K562 (cell line): Measurements from ENCODE around the gene LRP4. TPM values are rescaled to one million over a fixed set of nuclear protein-coding genes. Genes with fewer than 3 reads are reported as not detected.

Experiments used
- EGR1 ChIP-seq: fragments of 450-650 bp; conservative IDR thresholded peaks from 2 replicates; pipeline ENCODE4 v1.6.1; 2017; ENCODE audit warnings: mild to moderate bottlenecking
- ETS2 ChIP-seq: IDR thresholded peaks from 2 replicates; pipeline ENCODE4 v1.6.1; 2016; ENCODE audit warnings: borderline replicate concordance, missing genetic modification characterization, mild to moderate bottlenecking, moderate library complexity, missing compliant biosample characterization; ENCODE audit not compliant: poor library complexity, severe bottlenecking
- HOXB6 ChIP-seq: fragments of 250-450 bp; sonication (Bioruptor Pico); IDR thresholded peaks from 2 replicates; pipeline ENCODE4 v1.5.1; 2022; ENCODE audit warnings: mild to moderate bottlenecking, borderline replicate concordance
- L3MBTL2 ChIP-seq: fragments of 450-650 bp; IDR thresholded peaks from 2 replicates; pipeline ENCODE4 v1.6.1; 2016; ENCODE audit warnings: mild to moderate bottlenecking, moderate library complexity
- NFIC ChIP-seq: fragments of 450-650 bp; IDR thresholded peaks from 2 replicates; pipeline ENCODE4 v1.6.1; 2017; ENCODE audit warnings: mild to moderate bottlenecking, inconsistent platforms
- NFRKB ChIP-seq: fragments of 450-650 bp; IDR thresholded peaks from 2 replicates; pipeline ENCODE4 v1.6.1; 2016; ENCODE audit warnings: low read depth
- NR2C1 ChIP-seq, 2 experiments: fragments of 450-650 bp; IDR thresholded peaks; 2 replicates each; pipeline ENCODE4 v1.6.1; 2017; ENCODE audit warnings: mild to moderate bottlenecking in 2 of 2, antibody characterized with exemption in 1 of 2, inconsistent platforms in 1 of 2, missing compliant biosample characterization in 1 of 2, missing genetic modification characterization in 1 of 2
- PPARD ChIP-seq: fragments of 250-450 bp; sonication (Bioruptor Pico); IDR thresholded peaks from 2 replicates; pipeline ENCODE4 v1.8.0; 2022; ENCODE audit warnings: inconsistent platforms, mild to moderate bottlenecking, moderate library complexity
- TAF1 ChIP-seq: IDR thresholded peaks from 2 replicates; pipeline ENCODE4 v1.6.1; 2011; ENCODE audit warnings: mild to moderate bottlenecking, low read length, moderate library complexity; ENCODE audit not compliant: insufficient read depth, control insufficient read depth, severe bottlenecking; ENCODE audit errors: extremely low read depth
- ZNF121 ChIP-seq: sonication (generic); formaldehyde crosslinking; conservative IDR thresholded peaks from 2 replicates; pipeline ENCODE4 v1.8.0; 2022; ENCODE audit warnings: missing genetic modification reagents
- ZNF175 ChIP-seq: fragments of 200-800 bp; sonication (Bioruptor generic); IDR thresholded peaks from 2 replicates; pipeline ENCODE4 v1.6.1; 2016; ENCODE audit warnings: low read depth, mild to moderate bottlenecking, missing genetic modification characterization, missing compliant biosample characterization
- polyA plus RNA-seq, 8 experiments: library from polyadenylated mRNA; depleted of rRNA in 4 of 8; stranded (reverse) in 5 of 8; unstranded in 3 of 8; fragments of >200 nt; fragmentation: Nextera tagmentation in 2 of 8; fragmentation: Illumina TruSeq in 1 of 8; extraction: Ambion mirVana in 2 of 8; extraction: Trizol in 1 of 8; gene quantifications; 2 replicates each; pipeline versions ENCODE4 v1.2.1 to v1.2.3, GENCODE V29; 2011 to 2014; ENCODE audit warnings: inconsistent platforms in 1 of 8, missing spikeins in 1 of 8
- total RNA-seq, 7 experiments: library from RNA; depleted of rRNA in 6 of 7; stranded (reverse); fragments of >200 nt in 6 of 7; fragmentation: Illumina TruSeq in 2 of 7; extraction: Trizol in 2 of 7; gene quantifications; 2 replicates each; pipeline versions ENCODE4 v1.2.1 to v1.2.3, GENCODE V29; 2011 to 2021; ENCODE audit warnings: low replicate concordance in 1 of 7
- TF ChIP-seq, protein P1 (sequence below): sonication (generic); formaldehyde crosslinking; IDR thresholded peaks from 2 replicates; pipeline ENCODE4 v1.8.1; 2023; ENCODE audit warnings: mild to moderate bottlenecking, missing genetic modification reagents
- TF ChIP-seq, protein P2 (sequence below): sonication (generic); formaldehyde crosslinking; IDR thresholded peaks from 2 replicates; pipeline ENCODE4 v1.8.1; 2023; ENCODE audit warnings: mild to moderate bottlenecking, missing genetic modification reagents, moderate library complexity
- TF ChIP-seq, protein P3 (sequence below): sonication (generic); formaldehyde crosslinking; IDR thresholded peaks from 2 replicates; pipeline ENCODE4 v1.8.0; 2023; ENCODE audit warnings: mild to moderate bottlenecking, missing genetic modification reagents

Gene LRP4
- total and polyA plus RNA-seq, 9 of the 15 experiments (the other 6 are each of a cell fraction or from before 2014, with no cell fraction given), result 0.04 to 0.54 (median 0.10) TPM

DNA sequence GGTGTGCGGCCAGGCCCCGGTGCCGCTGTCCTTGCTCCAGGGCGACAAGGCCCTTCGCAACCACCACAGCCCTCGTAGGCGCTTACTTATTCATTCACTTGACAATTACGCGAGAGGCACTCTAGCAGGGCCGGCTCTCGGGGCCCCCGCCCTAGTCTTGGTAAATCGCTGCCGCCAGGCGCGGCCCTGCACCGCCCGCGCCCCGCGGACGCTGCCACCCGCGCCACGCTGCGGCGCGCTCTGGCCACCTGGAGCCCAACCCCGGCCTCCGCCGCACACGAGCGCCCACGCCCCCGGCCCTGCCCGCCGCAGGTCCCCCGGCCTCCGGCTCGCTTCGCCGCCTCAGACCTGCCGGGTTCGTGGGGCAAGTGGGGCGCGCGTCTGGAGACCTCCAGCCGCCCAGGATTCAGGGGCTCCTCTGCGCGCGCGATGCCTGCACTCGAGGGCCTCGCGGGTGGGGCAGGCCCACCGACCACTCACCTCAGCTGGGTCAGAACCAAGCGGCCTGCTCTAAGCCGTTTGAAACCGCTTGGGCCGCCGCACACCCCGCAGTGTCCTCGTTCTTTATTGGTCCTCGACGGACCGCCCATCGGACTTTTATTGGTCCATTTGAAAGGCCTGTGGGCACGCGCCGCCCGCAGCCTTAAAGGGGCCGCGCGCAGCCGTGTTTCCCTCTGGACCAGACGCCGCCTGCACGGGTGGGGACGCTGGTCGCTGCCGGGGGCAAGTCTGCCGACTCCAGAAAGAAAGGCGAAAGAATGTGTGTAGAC lies 72.4 kb downstream of the LRP4 start, which contains the start of gene CKAP5 (continued):
- TF ChIP-seq, protein P1, sequence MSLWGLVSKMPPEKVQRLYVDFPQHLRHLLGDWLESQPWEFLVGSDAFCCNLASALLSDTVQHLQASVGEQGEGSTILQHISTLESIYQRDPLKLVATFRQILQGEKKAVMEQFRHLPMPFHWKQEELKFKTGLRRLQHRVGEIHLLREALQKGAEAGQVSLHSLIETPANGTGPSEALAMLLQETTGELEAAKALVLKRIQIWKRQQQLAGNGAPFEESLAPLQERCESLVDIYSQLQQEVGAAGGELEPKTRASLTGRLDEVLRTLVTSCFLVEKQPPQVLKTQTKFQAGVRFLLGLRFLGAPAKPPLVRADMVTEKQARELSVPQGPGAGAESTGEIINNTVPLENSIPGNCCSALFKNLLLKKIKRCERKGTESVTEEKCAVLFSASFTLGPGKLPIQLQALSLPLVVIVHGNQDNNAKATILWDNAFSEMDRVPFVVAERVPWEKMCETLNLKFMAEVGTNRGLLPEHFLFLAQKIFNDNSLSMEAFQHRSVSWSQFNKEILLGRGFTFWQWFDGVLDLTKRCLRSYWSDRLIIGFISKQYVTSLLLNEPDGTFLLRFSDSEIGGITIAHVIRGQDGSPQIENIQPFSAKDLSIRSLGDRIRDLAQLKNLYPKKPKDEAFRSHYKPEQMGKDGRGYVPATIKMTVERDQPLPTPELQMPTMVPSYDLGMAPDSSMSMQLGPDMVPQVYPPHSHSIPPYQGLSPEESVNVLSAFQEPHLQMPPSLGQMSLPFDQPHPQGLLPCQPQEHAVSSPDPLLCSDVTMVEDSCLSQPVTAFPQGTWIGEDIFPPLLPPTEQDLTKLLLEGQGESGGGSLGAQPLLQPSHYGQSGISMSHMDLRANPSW (CRISPR knock-in tag), result no peak
- no peak for TF ChIP-seq ZNF121 (CRISPR knock-in tag)
- TF ChIP-seq HOXB6 (CRISPR knock-in tag), result no peak
- TF ChIP-seq, protein P2, sequence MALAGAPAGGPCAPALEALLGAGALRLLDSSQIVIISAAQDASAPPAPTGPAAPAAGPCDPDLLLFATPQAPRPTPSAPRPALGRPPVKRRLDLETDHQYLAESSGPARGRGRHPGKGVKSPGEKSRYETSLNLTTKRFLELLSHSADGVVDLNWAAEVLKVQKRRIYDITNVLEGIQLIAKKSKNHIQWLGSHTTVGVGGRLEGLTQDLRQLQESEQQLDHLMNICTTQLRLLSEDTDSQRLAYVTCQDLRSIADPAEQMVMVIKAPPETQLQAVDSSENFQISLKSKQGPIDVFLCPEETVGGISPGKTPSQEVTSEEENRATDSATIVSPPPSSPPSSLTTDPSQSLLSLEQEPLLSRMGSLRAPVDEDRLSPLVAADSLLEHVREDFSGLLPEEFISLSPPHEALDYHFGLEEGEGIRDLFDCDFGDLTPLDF (CRISPR knock-in tag), result no peak; the same call in 1 of the 2 replicates
- no peak for TF ChIP-seq NR2C1 (IDR thresholded peaks at IDR 0.05)
- TF ChIP-seq NR2C1 (tag; IDR thresholded peaks at IDR 0.05), result no peak
- TF ChIP-seq NFIC, result peak; percentile 30
- no peak for TF ChIP-seq PPARD (CRISPR knock-in tag)
- TF ChIP-seq TAF1, result peak; percentile 65
- TF ChIP-seq NFRKB, result no peak
- TF ChIP-seq, protein P3, sequence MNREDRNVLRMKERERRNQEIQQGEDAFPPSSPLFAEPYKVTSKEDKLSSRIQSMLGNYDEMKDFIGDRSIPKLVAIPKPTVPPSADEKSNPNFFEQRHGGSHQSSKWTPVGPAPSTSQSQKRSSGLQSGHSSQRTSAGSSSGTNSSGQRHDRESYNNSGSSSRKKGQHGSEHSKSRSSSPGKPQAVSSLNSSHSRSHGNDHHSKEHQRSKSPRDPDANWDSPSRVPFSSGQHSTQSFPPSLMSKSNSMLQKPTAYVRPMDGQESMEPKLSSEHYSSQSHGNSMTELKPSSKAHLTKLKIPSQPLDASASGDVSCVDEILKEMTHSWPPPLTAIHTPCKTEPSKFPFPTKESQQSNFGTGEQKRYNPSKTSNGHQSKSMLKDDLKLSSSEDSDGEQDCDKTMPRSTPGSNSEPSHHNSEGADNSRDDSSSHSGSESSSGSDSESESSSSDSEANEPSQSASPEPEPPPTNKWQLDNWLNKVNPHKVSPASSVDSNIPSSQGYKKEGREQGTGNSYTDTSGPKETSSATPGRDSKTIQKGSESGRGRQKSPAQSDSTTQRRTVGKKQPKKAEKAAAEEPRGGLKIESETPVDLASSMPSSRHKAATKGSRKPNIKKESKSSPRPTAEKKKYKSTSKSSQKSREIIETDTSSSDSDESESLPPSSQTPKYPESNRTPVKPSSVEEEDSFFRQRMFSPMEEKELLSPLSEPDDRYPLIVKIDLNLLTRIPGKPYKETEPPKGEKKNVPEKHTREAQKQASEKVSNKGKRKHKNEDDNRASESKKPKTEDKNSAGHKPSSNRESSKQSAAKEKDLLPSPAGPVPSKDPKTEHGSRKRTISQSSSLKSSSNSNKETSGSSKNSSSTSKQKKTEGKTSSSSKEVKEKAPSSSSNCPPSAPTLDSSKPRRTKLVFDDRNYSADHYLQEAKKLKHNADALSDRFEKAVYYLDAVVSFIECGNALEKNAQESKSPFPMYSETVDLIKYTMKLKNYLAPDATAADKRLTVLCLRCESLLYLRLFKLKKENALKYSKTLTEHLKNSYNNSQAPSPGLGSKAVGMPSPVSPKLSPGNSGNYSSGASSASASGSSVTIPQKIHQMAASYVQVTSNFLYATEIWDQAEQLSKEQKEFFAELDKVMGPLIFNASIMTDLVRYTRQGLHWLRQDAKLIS (CRISPR knock-in tag), result no peak; the same call in 1 of the 2 replicates
- no peak for TF ChIP-seq ETS2 (tag)
- peak; percentile 53 for TF ChIP-seq EGR1
- peak; percentile 91 for TF ChIP-seq L3MBTL2
- TF ChIP-seq ZNF175 (CRISPR knock-in tag), result no peak
